GM18861 (cell line): ENCODE results near the gene DDX1.
"Not testable (repeated sequence)": the region's sequence is repeated elsewhere in the genome, so short reads cannot be mapped to it uniquely, and the experiment has no call there.

Experiments
- ATAC-seq: cut with Tn5 transposase; IDR thresholded peaks from one replicate; pipeline ENCODE4 v1.9.1; 2021; ENCODE audit not compliant: unreplicated experiment

DDX1 gene

DNA sequence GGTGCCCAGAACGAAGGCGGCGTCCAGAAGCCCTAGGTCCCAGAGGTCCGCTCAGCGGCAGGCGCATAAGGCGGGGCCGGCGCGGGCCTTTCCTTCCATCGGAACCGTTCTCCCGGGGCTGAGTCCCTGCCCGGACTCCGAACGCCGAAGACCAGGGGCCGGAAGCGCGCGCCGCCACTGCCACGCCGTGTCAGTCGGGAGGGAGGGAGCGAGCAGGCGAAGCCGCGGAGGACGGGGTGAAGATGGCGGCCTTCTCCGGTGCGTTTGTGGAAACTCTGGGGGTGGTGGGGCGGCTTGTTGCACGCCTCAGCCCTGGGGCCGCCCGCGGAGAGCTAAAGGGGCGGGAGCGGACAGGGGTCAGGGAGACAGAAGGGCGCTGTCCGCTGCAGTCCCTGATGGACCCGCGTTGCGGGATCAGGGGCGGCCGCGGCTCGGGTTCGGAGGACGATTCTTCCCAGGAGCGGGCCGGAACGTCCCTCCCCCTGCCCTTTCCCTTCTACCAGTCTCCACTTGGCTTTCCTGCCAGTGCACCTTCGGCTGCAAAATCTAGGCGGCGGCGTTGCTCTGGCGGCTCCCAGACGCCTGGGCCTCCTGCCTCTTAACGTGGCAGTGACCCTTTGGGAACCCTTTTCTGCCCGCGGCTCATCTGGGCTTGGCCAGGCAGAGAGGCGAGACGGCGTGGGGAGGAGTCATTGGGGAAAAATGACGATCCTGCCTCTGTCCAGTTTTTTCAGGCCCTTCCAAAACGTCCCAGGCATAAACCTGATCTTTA is at the start of gene DDX1:
Gene DDX1 (plus strand): TSS at position 177 of the 772 bp plus-strand sequence. CDS start 66 bp downstream, at position 243.
- peak; percentile 93 for ATAC-seq

DNA sequence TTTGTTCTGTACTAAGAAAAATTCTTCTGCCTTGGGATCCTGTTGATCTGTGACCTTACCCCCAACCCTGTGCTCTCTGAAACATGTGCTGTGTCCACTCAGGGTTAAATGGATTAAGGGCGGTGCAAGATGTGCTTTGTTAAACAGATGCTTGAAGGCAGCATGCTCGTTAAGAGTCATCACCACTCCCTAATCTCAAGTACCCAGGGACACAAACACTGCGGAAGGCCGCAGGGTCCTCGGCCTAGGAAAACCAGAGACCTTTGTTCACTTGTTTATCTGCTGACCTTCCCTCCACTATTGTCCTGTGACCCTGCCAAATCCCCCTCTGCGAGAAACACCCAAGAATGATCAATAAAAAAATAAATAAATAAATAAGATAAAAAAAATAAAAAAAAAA is 49.4 kb upstream of the DDX1 start:
- ATAC-seq: not testable (repeated sequence)

DNA sequence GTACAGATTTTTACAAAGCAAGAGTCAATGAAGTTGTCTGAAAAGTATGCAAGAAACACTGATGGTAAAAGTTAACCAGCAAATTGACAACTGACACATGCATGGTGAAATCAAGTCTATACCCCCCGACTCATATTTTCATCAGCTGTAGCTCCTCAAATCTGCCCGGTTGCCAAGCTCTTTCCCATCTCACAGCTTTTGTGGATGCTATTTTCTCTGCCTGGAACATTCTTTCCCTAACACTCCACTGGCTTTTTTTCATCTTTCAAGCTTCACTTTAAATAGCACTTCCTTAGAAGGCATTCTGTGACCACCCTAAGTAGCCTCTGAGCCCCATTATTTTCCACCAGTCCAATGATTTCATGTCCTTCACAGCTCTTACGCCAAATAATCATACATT is 48.6 kb upstream of the DDX1 start:
- ATAC-seq: no peak

DNA sequence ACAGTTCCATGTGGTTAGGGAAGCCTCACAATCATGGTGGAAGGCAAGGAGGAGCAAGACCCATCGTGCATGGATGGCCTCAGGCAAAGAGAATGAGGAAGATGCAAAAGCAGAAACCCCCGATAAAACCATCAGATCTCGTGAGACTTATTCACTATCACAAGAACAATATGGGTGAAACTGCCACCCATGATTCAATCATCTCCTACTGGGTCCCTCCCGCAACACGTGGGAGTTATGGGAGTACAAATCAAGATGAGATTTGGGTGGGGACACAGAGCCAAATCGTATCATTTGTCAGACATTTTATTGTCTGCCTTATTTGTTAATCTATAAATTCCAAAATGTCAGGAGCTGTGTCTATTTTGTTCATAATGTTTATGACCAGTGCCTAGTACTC is 48.1 kb upstream of the DDX1 start:
- ATAC-seq: no peak

DNA sequence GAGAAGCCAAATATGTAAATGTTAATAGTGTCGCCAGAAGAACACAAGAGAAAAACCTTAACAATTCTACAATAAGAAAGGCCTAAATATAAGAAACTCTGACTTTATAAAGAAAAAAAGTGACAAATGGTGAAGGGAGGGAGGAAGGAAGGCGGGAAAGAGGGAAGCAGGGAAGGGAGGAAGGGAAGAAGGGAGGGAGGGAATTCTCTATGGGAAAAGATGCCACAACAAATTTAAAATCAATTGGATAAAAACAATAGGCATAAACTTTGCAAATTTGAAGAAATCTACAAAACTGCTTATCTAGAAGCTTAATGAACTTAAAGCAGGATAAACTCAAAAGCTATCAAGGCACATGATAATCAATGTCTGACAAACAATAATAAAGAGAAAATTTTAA is 47.4 kb upstream of the DDX1 start:
- ATAC-seq: no peak

DNA sequence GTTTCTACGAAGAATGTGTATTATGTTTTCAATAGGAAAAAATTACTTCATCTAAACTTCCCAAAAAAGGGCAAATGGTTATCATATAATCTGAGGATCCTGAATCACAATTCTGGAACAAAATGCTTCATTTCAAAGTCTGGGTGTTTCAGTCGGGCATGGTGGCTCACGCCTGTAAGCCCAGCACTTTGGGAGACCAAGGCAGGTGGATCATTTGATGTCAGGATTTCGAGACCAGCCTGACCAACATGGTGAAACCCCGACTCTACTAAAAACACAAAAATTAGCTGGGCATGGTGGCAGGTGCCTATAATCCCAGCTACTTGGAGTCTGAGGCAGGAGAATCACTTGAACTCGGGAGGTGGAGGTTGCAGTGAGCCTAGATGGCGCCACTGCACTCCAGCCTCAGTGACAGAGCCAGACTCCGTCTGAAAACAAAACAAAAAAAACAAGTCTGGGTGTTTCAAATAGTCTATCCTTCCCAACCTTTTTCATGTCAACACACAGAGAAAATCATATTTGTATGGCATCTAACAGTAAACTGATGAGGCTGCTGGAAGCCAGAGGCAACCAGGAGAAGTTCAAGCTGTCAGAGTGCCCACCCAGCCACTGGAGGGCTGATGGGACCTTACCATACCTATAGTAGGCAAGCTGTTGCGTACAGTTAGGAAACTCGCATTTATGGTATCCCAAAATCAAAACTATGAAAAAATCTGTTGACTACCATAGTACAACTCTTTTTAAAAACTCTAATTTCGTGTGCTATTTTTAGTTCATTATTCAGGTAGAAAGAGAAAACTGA is 45.2 kb upstream of the DDX1 start:
- no peak for ATAC-seq

DNA sequence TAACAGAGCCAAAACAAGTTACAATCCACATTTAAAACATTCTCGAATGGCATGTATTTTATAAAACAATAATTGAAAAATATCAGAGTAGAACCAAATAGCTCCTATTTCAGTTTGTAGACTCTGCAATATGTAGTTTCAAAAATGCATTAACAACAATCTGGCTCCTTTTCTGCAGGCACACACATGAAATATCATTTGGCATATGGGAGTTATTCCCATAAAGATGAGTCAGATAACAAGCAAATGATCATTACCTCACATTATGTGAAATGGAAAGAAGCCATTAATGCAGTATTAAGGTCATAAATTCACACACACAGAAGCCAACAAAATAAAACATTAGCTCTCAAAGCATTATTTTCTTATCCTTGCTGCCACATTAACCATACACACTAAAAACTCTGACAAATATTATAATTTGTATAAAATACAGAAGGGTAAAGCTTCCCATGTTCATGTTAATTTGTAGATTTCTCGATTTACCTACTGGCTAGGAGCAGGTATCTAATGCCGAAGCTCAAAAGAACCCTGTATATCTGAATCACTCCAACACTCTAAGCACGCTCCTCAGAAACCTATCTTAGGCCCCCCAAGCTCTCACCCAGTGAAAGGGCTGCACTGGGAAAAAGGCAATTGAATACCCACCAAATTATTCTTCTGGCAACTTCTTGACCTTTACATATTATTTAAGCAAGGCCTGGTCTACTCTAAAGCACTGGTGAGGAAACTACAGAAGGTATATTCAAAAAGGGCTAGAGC is 44.4 kb upstream of the DDX1 start:
- ATAC-seq: no peak

DNA sequence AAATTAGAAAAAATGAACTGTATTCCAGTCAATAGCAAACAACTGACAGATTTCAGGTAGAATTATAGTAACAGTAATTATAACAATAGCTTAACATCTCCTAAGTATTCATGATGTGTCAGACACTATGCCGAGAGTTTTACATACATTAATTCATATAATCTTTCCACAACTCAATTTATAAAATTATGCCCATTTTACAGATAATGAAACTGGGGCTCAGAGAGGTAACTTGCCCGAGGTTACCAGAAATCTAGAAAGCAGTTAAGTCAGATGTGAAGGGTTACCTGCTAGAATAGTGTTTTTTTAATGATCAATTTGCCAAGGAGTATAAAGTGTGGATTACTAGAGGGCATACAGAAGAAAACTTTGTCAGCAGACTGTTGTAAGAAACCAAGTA is 42.7 kb upstream of the DDX1 start:
- ATAC-seq: no peak

DNA sequence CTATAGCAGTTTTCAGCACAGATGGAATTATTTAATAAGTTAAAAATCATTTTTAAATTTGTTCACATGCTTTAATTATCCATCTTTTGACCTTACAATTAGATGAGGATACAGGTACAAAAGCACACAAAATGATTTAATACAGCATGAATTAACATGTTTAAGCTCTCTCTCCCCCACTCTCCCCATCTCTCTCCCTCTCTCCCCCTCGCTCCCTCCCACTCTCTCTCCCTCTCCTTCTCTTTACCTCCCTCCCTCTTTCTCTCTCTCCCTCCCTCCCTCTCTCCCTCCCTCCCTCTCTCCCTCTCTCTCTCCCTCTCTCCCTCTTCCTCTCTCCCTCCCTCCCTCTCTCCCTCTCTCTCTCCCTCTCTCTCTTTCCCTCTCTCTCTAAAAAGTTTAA is 38.1 kb upstream of the DDX1 start:
- ATAC-seq: no peak

DNA sequence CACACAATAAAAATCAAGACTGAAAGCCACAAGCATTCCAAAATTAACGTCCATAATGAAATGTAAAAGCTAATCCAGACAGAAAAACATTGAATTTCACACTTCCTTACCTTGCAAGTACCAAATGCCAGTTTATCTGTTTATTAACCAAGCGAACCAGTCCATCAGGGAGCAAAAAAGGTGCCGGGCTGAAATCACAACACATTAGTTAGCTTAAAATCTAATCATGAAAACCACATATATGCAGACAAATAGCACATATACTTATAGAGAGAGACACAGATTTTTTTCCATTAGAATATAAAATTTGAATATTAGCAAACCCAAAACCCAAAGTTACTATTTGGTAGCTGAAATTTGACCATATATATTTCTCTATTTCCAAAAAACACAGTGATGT is 37.7 kb upstream of the DDX1 start:
- no peak for ATAC-seq

DNA sequence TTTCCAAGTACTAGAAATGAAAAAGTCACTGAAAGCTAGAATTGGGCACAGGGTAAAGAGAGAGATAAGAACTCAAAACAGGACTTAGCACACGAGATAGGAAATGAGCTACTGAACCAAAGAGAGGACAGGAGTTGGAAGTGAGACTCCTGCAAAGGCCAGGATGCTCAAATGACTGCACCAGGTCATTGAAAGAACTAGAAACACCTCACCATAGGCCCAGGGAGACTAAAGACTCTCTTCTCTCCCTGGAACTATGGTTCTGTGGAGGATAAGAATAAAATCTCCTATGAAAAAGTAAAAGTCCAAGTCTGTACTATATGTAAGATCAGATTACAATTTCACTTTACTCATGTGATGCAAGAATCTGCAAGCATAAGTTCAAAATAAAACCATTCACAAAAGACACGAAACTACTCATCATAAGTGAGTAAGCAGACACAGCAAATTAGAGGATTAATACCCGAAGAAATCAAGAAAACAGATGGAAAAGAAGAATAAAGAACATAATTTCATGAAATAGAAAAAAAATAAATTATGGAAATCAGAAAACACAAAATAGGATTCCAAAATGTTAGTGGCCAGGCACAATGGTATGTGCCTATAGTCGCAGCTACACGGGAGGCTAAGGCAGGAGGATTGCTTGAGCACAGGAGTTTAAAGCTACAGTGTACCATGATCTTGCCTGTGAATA is 37.0 kb upstream of the DDX1 start:
- ATAC-seq: no peak

DNA sequence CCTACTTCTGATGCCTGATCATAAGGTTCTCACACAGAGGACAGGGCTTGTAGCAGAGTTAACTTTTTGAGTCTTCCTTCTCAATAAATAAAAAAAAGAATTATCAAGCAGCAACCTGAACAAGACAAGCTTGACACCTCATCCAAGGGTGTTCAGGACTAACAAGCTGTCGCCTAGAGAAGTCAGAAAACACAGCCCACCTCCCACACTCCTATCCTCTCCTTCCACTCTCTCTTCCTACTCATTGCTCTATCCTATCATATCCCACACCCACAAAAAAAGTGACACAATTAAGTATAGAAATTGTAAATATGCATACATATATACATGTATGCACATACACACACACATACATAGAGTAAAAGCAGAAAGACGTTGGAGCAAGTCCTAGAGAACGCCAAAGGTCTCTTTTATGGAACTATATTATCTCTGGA is 35.9 kb upstream of the DDX1 start:
- no peak for ATAC-seq

DNA sequence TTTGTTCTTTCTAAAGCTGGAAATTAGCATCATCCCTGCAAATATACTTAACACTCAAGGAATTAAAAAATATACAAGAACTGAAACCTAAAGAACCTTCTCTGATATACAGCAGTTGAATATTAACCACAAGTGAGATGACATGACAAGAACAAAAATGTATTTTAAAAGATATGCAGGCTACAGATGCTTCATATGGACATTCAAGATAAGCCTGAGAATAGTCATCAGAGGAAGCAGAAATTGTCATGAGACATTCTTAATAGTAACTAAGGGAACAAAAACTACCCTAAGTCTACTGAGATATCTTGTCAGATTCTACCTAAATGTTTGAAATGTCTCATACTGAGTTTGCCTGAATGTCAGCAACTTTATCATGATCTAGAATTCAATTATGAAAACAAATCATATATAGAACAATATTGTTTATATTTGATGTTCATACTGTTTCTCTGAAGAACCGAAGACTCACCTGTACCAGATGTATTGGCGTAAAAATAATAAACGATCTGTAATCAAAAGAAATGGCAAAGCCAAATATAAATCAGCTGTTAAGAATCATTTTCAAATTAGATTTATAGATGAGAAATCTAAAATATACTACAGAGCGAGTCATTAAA is 35.2 kb upstream of the DDX1 start:
- ATAC-seq: no peak

DNA sequence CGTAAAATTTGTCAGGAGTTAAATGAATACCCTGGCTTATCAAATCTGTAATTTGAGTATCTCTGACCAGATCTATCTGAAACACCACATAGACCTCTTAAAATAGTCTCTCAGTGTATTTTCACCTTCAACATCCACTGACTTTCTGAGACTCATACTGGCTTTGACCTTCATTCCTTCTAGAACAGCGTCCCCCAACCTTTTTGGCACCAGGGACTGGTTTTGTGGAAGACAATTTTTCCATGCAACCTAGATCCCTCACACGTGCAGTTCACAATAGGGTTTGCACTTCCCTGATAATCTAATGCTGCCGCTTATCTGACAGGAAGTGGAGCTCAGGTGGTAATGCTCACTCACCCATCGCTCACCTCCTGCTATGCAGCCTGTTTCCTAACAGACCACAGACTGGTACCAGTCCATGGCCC is 33.8 kb upstream of the DDX1 start:
- ATAC-seq: no peak

DNA sequence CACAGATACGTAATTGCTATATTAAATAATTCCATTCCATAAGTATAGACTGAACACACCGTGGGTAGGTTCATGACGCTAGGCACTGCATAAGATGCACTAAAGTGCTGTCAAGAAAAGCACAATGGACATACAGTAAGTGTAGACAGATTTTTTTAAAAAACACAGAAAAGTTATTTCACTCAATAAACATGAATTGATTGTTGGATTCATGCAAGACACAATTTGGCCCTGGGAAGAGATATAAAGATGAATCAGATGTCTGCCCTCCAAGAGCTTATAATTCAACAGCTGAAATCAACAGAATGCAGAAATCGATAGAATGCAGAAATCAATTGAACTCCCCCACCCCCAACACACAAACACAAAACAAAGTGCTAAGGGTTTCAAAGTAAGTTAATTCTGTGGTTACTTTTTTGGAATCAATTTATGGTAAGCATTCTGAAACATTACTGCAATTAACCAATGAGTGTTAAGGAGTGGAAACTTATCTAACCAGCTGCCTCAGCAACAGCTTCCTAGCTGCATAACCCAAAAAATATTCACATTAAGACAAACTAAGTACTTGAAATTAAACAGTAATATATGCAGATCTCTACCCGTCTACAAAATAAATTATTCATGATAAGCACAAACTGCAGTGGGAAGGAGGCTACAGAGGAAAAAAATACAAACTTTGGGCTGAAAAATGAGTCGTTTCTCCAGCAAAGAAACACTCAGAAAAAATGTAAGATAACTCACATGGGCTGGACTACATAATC is 32.1 kb upstream of the DDX1 start:
- ATAC-seq: no peak

DNA sequence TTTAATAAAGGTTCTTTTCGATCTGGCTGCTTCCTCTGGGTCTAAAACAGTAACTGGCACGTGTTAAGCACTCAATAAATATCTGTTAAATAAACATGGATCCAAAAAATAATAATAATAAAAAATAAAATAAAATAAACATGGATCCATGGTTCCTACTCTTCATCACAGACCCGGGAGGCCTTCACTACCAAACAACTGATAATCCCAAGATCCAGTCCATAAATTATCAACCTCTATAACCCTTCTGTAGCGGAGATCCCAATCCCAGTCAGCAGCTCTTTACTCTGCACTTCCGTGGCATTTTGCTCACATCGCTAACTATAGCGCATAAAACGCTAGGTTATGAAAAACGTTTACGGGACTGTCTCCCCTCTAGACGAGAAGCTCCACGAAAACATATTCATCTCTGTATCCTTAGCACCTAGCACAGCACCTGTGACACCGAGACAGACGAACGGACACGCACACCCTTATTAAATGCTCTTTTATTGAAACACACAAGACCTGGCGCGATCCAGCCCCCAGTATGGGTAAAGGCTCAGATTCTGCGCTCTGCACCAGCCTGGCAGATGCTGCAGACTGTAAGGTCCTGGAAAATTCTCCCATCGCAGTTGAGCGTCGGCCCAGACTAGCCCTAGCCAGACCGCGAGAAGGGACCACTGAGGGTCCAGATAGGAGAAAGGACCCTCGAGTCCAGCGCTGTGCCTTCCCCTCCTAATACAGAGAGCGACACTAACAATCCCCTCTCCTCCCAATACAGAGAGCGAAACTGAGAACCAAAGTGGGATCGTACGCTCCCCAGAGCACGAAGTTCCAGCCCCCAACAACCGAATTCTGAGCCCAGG is 31.3 kb upstream of the DDX1 start:
- ATAC-seq: peak; percentile 25

DNA sequence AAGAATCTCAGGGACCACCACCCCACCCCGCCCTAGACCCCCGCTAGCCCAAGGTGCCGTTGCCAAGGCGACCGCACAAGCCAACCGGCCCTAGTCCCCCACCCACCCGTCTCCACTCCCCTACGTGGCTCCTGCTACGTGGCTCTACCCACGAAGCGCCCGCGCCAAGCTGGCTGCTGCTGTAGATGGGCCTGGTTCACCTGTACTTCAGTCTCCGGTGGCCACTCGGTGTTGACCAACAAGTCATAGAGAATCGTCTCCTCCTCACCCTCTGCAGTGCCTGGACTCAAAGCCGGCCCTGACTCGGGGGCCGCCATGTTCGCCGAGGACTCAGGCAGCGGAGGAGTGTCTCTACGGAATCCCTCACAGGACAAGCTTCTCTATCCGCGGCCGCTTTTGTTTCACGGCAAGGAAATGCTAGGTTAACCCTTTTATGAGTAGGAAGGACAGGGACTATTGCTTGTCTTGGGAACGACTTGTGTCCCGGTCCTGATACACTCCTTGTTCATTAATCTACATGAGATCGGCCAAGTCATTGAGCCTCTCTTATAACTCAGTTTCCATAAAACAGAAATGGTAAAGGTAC is 30.6 kb upstream of the DDX1 start, which contains the start of gene NBAS:
Gene NBAS (minus strand): TSS at position 347 of the 586 bp plus-strand sequence. CDS start 30 bp downstream, at position 317.
- ATAC-seq: peak; percentile 85

DNA sequence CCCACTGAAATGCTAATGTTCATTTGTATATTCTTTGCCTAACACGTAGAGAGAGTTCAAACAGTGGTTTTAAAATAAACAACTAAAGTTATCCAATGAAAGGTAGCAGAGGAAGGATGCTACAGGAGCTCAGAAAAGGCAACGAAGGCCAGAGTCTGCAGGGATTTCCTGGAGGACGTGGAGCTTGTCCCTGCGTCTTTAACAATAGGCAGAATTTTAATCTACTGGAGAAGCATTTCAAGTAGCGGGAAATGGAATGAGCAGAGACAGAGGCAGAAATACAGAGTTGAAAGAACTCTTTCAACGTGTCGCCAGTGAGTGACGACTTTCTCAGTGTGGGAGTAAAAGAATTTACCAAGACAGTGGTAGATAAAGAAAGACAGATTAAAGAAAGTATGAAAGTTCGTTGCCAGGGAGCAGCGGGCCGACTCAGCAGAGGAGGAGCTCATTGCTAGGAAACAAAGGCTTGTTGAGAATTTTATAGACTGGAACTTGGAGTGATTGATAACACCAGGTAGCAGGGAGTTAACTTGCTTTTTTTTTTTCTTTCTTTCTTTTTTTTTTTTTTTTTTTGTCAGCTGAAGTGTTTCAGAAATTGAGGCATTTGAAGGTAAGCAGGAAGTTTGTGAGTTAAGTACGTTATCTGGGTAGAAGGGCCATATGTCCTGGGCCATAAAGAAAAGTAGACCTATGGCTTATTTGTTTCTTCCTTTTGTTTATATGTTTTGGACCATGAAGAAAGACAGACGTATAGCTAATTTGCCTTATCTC is 29.9 kb upstream of the DDX1 start:
- ATAC-seq: peak; percentile 27
